Cardiac fibroblast (primary cell): Measurements from ENCODE around the gene RARA.

Experiments
- DNase-seq, 2 donors: peaks; one replicate each; pipeline versions ENCODE4 v3.0.0 to v3.0.0-alpha.2; 2010; ENCODE audit warnings: low read depth in 2 of 2
- H3K4me3 ChIP-seq, 2 donors: replicated peaks in 1 of 2; 1 replicate in 1 of 2; 2 replicates in 1 of 2; pipeline ENCODE4 v1.5.1; 2011; ENCODE audit warnings: low read depth in 2 of 2, low read length in 2 of 2, mild to moderate bottlenecking in 2 of 2, moderate library complexity in 1 of 2
- TF ChIP-seq, protein P1 (sequence below): IDR thresholded peaks from one replicate; pipeline ENCODE4 v1.5.1; 2011; ENCODE audit warnings: low read depth, mild to moderate bottlenecking, low read length, inconsistent platforms

Gene RARA

DNA sequence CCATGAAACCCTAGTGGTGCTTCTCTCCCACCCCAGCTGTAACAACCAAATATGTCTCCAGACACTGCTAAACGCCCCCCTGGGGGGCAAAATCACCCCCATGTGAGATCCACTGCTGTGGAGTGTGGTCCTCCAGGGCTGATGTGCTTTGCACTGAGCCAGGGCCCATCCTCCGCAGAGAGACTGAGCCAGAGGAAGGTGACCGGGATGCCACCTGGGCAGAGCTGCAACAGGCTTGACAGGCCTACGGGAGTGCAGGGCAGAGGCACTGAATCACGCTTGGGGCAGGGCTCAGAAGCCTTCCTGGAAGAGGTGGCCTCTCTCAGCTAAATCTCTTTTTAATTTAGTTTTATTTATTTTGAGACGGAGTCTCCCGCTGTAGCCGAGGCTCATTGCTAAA lies 51.1 kb downstream of the RARA start:
- H3K4me3 ChIP-seq, result no peak overlapping the region
- TF ChIP-seq, protein P1, sequence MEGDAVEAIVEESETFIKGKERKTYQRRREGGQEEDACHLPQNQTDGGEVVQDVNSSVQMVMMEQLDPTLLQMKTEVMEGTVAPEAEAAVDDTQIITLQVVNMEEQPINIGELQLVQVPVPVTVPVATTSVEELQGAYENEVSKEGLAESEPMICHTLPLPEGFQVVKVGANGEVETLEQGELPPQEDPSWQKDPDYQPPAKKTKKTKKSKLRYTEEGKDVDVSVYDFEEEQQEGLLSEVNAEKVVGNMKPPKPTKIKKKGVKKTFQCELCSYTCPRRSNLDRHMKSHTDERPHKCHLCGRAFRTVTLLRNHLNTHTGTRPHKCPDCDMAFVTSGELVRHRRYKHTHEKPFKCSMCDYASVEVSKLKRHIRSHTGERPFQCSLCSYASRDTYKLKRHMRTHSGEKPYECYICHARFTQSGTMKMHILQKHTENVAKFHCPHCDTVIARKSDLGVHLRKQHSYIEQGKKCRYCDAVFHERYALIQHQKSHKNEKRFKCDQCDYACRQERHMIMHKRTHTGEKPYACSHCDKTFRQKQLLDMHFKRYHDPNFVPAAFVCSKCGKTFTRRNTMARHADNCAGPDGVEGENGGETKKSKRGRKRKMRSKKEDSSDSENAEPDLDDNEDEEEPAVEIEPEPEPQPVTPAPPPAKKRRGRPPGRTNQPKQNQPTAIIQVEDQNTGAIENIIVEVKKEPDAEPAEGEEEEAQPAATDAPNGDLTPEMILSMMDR, result no peak
- no peak for DNase-seq

DNA sequence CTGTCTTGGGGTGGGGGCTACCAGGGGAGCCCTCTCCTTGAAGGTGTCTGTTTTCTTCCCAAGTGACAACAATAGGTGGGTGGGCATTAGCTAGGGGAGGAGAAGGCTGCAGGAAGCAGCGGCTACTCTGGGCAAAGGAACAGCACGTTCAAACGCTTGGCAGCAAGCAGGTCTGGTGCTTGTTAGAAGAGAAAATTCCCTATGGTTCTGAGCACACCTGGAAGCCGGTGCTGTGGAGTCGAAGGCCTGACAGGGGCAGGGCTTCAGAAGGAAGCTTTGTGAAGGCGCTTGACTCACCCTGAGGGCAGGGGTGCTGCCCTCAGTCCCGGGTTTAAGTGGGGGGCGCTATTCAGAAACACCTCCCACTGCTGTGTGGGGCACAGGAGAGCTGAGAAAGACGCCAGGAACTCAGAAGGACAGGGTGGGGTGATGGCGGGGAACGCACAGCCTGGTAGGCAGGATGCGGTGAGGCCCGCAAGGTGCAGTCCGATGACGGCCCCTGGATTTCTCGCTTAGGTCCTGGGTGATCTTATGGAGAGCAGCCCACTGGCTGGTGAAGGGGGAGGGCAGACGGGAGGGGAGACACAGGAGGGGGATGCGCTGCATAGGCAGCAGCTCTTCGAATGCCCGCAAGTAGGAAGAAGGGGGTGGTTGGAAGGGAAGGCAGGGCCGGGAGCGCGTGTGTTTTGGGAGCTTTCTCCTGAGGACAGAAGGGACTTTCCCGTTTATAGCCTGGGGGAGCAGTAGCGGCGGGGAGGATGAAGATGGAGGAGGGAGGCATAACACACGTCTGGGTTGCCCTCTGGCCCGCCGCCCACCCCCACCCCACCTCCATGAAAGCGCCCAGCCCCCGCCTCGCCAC lies 52.3 kb downstream of the RARA start:
- no peak overlapping the region for H3K4me3 ChIP-seq
- TF ChIP-seq, protein P1, result no peak
- no peak for DNase-seq

DNA sequence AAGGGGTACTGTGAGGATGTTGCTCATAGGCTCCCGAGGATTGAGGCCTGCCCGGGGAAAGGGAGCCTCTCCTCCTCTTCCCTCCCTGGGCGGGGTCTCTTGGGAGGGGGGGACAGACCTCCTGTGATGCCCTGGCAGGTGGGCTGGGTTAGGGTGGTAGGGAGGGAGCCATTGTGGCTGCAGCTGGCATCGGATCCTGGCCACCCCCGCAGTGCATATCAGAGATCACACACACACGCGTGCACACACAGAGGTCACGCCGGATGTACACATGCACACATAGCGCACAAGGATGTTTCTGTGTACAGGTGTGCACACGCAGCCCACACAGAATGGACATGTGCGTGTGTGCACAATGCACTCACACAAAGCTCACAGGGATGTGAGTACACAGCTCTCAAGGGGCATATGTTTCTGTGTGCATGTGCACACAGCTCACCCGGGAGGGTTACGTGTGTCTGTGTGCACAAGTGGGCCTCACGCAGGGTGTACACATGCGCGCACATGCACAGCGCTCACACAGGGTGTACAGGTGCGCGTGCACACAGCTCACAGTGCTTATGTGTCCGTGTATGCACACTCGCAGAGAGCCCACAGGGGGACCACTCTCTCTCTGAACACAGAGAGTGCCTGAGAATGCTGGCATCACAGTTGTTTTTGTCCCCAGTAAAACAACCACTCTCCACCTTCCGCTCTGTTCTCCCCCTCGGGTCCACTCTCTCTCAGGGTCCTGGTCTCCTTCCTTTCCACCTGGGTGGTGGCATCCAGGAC lies 53.1 kb downstream of the RARA start:
- DNase-seq, result no peak
- TF ChIP-seq, protein P1, result no peak
- peak overlapping the region; percentile 22 to 64 for H3K4me3 ChIP-seq

DNA sequence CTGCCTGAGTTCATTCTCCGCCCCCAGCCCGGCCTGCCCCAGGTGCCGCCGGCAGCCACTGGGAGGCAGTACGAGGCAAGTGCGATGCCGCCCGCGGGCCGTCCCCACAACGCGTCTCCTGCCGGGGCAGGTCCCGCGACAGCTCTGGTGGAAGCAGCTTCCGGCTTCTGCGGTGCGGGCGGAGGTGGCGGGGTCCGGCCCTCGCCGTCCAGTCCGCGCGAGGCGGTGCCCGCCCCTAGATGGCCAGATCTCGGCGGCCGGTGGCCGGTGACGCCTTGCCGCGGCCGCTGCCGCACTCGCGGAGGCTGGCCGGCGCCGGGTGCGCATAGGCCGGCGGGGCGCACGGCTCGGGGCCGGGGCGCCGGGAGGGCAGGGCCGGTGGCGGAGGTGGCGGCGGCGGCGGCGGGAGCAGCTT lies 53.7 kb downstream of the RARA start:
- H3K4me3 ChIP-seq, result peak overlapping the region; percentile 54 to 64
- peak; percentile 76 to 79 for DNase-seq
- TF ChIP-seq, protein P1, result peak; percentile 76

DNA sequence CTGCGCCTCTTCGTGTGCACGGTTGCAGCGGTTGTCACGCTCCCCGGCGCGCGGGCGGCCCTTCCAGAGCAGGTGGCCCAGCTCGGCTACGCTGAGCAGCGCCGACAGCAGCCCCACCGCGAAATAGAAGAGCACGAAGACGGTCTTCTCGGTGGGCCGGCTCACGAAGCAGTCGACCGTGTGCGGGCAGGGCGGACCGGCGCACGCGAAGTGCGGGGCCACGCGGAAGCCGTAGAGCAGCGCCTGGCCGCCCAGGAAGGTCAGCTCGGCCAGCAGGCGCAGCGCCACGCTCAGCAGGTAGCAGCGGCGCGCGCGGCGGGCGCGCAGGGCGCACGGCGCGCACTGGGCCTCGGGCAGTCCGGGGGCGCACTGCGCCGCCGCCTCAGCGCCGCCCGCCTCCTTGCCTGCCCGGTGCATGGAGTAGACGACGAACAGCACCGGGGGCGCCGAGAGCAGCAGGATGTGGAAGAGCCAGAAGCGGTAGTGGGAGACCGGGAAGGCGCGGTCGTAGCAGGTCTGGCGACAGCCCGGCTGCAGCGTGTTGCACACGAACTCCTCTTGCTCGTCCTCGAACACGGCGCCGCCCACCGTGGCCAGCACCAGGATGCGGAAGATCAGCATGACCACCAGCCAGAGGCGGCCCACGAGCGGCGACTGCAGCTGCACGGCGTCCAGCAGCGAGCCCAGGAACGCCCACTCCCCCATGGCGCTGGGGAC lies 54.3 kb downstream of the RARA start:
- TF ChIP-seq, protein P1, result no peak
- H3K4me3 ChIP-seq, result peak overlapping the region; percentile 54 to 64
- DNase-seq, result peak in 1 of 2 donors; percentile 48

DNA sequence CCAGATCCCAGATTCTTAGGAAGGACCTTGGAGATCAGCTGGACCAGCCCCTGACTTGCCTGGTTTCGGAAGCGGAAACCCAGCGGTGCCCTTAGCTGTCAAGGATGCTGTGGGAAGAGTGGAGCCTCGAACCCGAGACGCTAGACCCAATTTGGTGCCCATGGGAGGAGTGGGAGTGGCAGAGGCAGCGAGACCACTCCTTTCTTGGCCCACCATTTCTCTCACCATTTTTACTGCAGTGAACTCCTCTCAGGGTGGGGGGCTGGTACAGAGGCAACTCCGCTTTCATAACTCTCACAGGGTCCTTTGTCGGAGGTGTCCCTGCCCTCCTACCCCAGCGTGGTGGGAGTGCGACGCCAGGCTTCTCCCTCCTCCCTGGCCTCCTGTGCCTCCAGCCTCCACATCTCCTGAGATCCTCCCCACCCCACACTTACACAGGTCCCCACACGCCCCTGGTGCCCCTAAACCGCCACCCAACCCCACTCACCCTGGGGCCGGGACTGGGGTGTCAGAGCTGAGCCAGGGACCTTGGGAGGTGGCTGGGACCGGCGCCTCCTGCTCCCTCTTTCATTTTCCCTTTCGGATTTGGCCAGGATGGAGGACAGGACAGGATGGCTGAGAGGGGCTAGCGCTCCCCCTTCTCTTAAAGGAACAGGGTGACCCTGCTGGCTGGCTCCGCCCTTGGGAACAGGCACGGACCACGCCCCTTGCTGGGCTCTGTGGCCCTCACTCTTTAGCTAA lies 55.3 kb downstream of the RARA start, which contains the start of gene GJD3:
TSS of gene GJD3 (minus strand) at position 617 of the 741 bp plus-strand sequence. CDS start 922 bp downstream, outside the sequence.
- DNase-seq, result no peak
- TF ChIP-seq, protein P1, result no peak
- peak within 1 kb of the TSS; percentile 48 to 64 for H3K4me3 ChIP-seq
